IgD-negative memory B cell (primary cell): ENCODE measurements around the gene DCPS. TPM values are rescaled to one million over a fixed set of nuclear protein-coding genes. Genes with fewer than 3 reads are reported as not detected.
"Not testable (repeated sequence)": the region's sequence is repeated elsewhere in the genome, so short reads cannot be mapped to it uniquely, and the experiment has no call there.

Experiments
- H3K27ac Mint-ChIP-seq, 3 donors: one replicate each; pipeline ENCODE4 v1.8.0; 2020 to 2022; ENCODE audit warnings: mild to moderate bottlenecking in 3 of 3, mixed read lengths in 3 of 3, moderate library complexity in 1 of 3
- H3K27me3 Mint-ChIP-seq: one replicate; pipeline ENCODE4 v1.8.0; 2021; ENCODE audit warnings: mixed read lengths
- H3K36me3 Mint-ChIP-seq: one replicate; pipeline ENCODE4 v1.8.0; 2020; ENCODE audit warnings: mild to moderate bottlenecking, mixed read lengths
- H3K4me1 Mint-ChIP-seq, 3 donors: one replicate each; pipeline ENCODE4 v1.8.0; 2020 to 2022; ENCODE audit warnings: mixed read lengths in 3 of 3, mild to moderate bottlenecking in 1 of 3
- H3K4me3 Mint-ChIP-seq, 4 donors: one replicate each; pipeline ENCODE4 v1.8.0; 2020 to 2022; ENCODE audit warnings: mild to moderate bottlenecking in 4 of 4, mixed read lengths in 4 of 4, moderate library complexity in 3 of 4
- H3K9me3 Mint-ChIP-seq, 3 donors: one replicate each; pipeline ENCODE4 v1.8.0; 2020 to 2021; ENCODE audit warnings: mixed read lengths in 3 of 3, mild to moderate bottlenecking in 1 of 3
- polyA plus RNA-seq: library from polyadenylated mRNA; unstranded; fragments of 300-500 nt; fragmentation: Illumina TruSeq; gene quantifications from one replicate; pipeline ENCODE4 v1.2.3, GENCODE V29; 2021

DCPS gene
- polyA plus RNA-seq, 1 donor from 2014 or later, result 76.9 TPM

GRCh38 chr11:126339863-126340434, 36.1 kb downstream of the DCPS start:
- H3K27me3 Mint-ChIP-seq, result no peaks in the 10 kb centered on the region
- no peak overlapping the region for H3K27ac Mint-ChIP-seq
- no peaks in the 10 kb centered on the region for H3K4me1 Mint-ChIP-seq
- H3K9me3 Mint-ChIP-seq, result no peaks in the 10 kb centered on the region
- peaks cover 7% of the 10 kb centered on the region for H3K36me3 Mint-ChIP-seq
- H3K4me3 Mint-ChIP-seq, result no peak overlapping the region

GRCh38 chr11:126340960-126341606, 37.2 kb downstream of the DCPS start:
- H3K36me3 Mint-ChIP-seq, result peaks cover 7% of the 10 kb centered on the region
- H3K27me3 Mint-ChIP-seq, result no peaks in the 10 kb centered on the region
- H3K4me1 Mint-ChIP-seq, result no peaks in the 10 kb centered on the region
- no peak overlapping the region for H3K27ac Mint-ChIP-seq
- H3K9me3 Mint-ChIP-seq, result no peaks in the 10 kb centered on the region
- H3K4me3 Mint-ChIP-seq, result no peak overlapping the region

- Mint-ChIP-seq H3K9me3 (no peaks in the 10 kb centered on the region), H3K4me3 (no peak overlapping the region), H3K27me3 (no peaks in the 10 kb centered on the region), H3K4me1 (no peaks in the 10 kb centered on the region), H3K27ac (no peak overlapping the region), H3K36me3 (peaks cover 7% of the 10 kb centered on the region)
These were observed 37.9 kb downstream of the DCPS start for GRCh38 chr11:126341760-126342161.

DNA sequence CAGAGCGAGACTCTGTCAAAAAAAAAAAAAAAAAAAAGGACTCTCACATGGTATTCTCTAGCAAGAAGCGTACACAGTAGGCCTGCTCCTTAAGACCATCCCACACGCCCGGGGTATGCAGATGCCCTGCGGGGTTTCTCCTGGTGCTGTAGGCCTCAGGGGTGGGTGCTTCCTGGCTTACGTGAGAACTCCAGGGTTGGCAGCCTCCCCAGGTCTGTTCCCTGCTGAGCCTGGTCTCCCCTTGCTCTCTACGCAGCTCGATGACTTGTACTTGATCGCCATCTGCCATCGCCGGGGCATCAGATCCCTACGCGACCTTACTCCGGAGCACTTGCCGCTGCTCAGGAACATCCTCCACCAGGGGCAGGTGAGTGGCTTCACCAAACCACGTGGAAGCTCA, 39.2 kb downstream of the DCPS start:
- Mint-ChIP-seq H3K27ac (no peak overlapping the region), H3K4me3 (no peak overlapping the region), H3K9me3 (no peaks in the 10 kb centered on the region), H3K4me1 (no peaks in the 10 kb centered on the region), H3K27me3 (no peaks in the 10 kb centered on the region), H3K36me3 (peaks cover 7% of the 10 kb centered on the region)

DNA sequence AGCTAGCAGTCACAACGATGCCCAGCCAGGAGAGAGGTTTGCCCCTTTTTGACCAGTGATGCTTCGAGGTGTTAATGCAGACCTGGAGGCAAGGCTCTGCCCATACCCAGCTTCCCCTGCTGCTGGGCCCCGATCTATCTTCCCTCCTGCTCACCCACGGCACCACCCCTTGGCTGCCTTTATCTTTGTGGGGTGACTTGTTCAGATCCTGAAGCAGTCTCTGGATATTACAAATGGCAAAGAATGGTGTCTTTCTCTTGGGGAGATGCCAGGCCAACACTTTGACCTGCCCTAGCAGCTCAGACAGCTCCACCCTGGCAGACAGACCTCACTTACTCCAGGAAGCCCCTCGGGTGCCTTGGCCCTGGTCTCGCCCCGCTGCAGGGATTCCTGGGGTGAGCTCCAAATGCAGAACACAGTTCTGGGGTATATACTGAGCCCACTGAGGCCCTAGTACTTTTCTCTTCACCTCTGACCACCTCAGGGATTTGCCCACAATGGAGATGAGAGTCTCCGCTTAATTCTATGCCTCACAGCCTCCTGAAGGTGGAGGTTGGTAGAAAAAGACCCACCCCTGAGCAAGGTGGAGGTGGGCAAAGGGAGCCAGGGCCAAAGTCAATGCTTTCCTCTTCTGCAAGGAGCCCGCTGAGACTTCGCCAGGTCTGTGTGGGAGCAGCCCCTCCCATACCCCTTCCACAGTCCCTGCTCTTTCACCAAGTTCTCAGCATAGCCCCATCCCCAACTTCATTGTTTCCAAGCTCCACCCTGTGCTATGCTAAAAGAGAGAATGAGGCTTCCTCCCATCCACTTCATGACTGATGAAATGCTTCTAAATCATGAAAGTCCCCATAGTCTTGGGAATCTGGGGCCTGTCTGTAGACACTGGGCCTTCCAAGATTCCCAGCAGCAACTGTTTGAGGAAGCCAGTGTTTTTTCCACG, 40.6 kb downstream of the DCPS start:
- Mint-ChIP-seq H3K27me3 (no peaks in the 10 kb centered on the region), H3K4me3 (no peak overlapping the region), H3K36me3 (peaks cover 7% of the 10 kb centered on the region), H3K4me1 (no peaks in the 10 kb centered on the region), H3K27ac (no peak overlapping the region), H3K9me3 (no peaks in the 10 kb centered on the region)

DNA sequence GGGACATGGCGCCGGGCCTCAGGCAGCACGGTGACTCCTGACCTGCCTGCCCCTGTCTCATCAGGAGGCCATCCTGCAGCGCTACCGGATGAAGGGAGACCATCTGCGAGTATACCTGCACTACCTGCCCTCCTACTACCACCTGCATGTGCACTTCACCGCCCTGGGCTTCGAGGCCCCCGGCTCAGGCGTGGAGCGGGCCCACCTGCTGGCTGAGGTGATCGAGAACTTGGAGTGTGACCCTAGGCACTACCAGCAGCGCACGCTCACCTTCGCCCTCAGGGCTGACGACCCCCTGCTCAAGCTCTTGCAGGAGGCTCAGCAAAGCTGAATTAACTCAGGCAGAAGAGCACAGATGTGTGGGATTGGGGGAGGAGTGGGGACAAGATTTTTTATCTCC, 41.4 kb downstream of the DCPS start:
- H3K4me3 Mint-ChIP-seq, result no peak overlapping the region
- H3K27me3 Mint-ChIP-seq, result no peaks in the 10 kb centered on the region
- no peaks in the 10 kb centered on the region for H3K9me3 Mint-ChIP-seq
- no peak overlapping the region for H3K27ac Mint-ChIP-seq
- H3K4me1 Mint-ChIP-seq, result no peaks in the 10 kb centered on the region
- H3K36me3 Mint-ChIP-seq, result peaks cover 10% of the 10 kb centered on the region

DNA sequence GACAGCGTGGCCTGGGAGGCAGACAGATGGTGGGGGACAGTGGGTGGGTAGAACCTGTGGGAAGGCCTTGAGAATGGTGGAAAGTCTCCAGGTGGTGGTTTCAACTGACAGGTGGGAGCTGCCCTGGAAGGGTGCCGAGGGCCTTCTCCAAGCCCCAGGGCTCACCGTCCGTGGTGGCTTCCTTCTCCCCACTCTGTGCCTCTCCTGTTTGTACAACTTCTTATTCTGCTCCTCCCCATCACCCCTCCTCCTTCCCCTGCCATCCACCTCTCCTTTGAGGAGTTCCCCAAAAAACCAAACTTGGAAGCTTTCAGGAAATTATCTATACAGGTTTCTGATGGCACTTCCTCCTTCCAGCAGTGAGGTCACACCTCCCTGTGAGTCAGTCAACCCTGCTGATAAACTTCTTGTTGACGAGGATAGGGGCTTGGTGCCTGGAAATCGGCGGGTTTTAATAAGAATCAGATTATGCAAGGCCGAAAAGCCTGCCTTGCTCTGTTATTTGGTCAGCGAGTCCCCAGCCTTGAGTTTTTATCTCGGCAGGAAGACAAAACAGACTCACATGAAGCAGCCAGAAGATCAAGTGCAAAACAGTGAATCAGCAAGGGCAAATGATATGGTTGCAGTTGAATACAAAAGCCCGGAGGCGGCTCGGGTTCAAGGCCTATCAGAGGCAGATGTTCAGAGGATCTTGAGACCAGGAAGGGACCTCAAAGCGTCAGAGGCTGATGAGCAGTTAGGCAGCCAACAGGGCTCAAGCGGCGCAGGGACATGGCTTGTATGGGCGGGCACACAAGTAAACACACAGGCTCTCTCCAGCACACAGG, 42.1 kb downstream of the DCPS start:
- no peak overlapping the region for H3K4me3 Mint-ChIP-seq
- H3K27ac Mint-ChIP-seq, result peak overlapping the region in 2 of 3 donors; percentile 19 to 67
- H3K4me1 Mint-ChIP-seq, result no peaks in the 10 kb centered on the region
- H3K27me3 Mint-ChIP-seq, result no peaks in the 10 kb centered on the region
- H3K9me3 Mint-ChIP-seq, result no peaks in the 10 kb centered on the region
- H3K36me3 Mint-ChIP-seq, result peaks cover 9% of the 10 kb centered on the region

DNA sequence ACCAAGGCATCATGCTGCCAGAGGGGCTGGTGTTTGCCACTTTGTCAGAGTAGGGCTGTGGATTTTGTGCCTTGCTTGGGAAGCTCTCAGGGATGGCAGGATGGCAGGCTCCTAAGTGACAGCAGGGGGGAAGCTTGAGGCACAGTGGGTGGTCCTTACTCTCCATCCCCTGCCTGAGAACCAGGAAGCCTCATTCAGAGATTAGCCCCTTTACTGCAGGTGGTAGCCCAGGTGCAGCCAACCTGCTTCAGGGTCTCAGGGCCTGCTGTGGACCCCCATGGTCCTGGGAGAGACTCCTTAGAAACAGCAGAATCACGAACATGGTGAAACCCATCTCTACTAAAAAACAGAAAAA, 42.7 kb downstream of the DCPS start:
- Mint-ChIP-seq H3K27me3 (no peaks in the 10 kb centered on the region), H3K36me3 (peaks cover 5% of the 10 kb centered on the region), H3K27ac (peak overlapping the region in 1 of 3 donors; percentile 19), H3K4me3 (no peak overlapping the region), H3K4me1 (no peaks in the 10 kb centered on the region), H3K9me3 (no peaks in the 10 kb centered on the region)

GRCh38 chr11:126346946-126347345, 43.1 kb downstream of the DCPS start:
- not testable (repeated sequence) for H3K4me3 Mint-ChIP-seq, H3K4me1 Mint-ChIP-seq, H3K27me3 Mint-ChIP-seq, H3K27ac Mint-ChIP-seq, H3K36me3 Mint-ChIP-seq, H3K9me3 Mint-ChIP-seq

DNA sequence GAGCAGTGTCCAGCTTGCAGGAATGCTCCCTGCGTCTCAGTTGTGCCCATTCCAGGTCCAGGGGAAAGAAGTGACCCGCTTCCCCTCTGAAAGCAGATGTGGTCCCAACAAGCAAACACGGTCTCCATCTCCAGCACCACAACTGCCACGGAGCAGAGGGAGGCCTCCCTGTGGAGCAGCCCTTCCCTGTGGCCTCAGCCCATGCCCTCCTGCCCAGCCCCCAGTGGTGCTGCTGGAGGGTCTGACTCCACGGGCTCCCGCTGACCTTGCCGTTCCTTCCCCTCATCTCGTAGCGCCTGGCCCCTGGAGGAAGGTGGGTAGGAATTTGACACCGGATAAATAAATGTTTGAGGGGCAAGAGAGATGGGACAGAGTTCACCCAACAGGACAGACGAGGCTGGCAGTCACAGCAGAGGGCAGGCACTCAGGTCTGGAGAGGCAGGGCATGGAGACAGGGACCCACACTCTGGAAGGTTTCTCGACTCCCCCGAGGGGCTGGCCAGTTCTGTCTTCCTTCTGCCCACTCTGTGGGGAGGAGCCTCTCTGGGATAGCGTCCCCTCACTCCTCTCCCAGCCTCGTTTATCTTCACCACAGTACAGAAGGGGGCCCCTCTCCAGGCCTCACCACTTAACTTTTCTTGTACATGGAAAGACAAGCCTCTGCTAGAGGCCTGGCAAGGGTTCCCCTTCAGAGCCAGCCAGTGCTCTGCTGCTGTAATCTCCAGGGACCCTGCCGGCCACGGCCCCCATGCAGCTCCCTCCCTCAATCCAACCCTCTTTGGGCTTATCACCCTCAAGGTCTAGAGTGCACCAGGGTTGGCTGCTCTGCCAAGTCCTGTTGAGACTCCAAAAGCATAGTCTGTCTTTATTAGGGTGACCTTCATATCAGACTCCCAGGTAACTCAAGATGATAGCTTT, 44.1 kb downstream of the DCPS start:
- H3K36me3 Mint-ChIP-seq, result peaks cover 5% of the 10 kb centered on the region
- H3K4me1 Mint-ChIP-seq, result peaks cover 0 to 2% (median 0%) of the 10 kb centered on the region in 3 donors
- H3K9me3 Mint-ChIP-seq, result no peaks in the 10 kb centered on the region
- H3K27ac Mint-ChIP-seq, result no peak overlapping the region
- H3K4me3 Mint-ChIP-seq, result no peak overlapping the region
- H3K27me3 Mint-ChIP-seq, result no peaks in the 10 kb centered on the region

DNA sequence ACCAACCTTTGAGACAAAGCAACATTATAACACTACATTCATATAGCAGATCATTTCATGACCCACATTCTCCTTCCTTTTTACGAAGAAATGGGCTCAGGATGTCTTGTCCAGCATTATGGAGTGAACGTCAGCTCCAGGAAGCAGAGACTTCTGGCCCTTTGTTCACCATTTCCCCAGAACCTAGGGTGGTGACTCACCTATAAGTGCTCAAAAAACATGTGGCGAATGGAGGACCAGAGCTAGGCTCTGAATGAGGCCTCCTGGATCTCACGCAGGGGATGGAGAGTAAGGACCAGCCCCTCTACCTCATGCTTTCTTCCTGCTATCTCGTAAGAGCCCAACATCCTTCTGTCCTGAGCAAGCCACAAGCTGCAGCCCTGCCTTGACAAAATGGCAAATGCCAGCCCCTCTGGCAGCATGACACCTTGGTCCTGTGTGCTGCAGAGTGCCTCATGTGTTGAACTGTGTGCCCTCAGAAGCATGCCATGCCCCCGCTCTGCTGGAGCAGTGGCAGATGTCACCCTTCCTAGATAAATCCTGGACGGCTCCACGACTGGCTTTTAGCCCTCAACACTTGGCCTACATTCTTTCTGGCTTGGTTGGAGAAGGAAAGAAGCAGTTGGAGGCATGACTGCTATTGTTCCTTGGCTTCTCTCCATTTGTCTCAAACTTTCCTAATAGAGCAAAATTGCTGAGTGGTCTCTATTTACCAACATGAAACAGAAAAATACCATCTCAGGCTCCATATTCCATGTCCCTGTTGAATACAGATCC, 45.1 kb downstream of the DCPS start:
- Mint-ChIP-seq H3K27me3 (peaks cover 1% of the 10 kb centered on the region), H3K36me3 (peaks cover 5% of the 10 kb centered on the region), H3K9me3 (no peaks in the 10 kb centered on the region), H3K4me1 (peaks cover 0 to 2% (median 0%) of the 10 kb centered on the region in 3 donors), H3K27ac (peak overlapping the region in 1 of 3 donors; percentile 17), H3K4me3 (no peak overlapping the region)

- peaks cover 4 to 7% (median 5%) of the 10 kb centered on the region in 3 donors for H3K4me1 Mint-ChIP-seq
- H3K27me3 Mint-ChIP-seq, result peaks cover 2% of the 10 kb centered on the region
- H3K4me3 Mint-ChIP-seq, result no peak overlapping the region
- no peak overlapping the region for H3K27ac Mint-ChIP-seq
- no peaks in the 10 kb centered on the region for H3K9me3 Mint-ChIP-seq
- H3K36me3 Mint-ChIP-seq, result peaks cover 5% of the 10 kb centered on the region
These were observed 47.0 kb downstream of the DCPS start for GRCh38 chr11:126350836-126351235.

- Mint-ChIP-seq H3K27ac (peak overlapping the region in 1 of 3 donors; percentile 31), H3K4me3 (no peak overlapping the region), H3K9me3 (no peaks in the 10 kb centered on the region), H3K27me3 (peaks cover 2% of the 10 kb centered on the region), H3K4me1 (peaks cover 4 to 7% (median 5%) of the 10 kb centered on the region in 3 donors), H3K36me3 (peaks cover 5% of the 10 kb centered on the region)
These were observed 48.3 kb downstream of the DCPS start for GRCh38 chr11:126352163-126352562.
